DMS153 (cell line): Measurements from ENCODE around the gene ING1.
A peak's percentile ranks its signal among the peaks of the same experiment; 100 is the strongest.
"Not testable (repeated sequence)": the region's sequence is repeated elsewhere in the genome, so short reads cannot be mapped to it uniquely, and the experiment has no call there.

Experiments
- DNase-seq: peaks from one replicate; lab custom pipeline; 2025; lab: John Stamatoyannopoulos, UW

The ING1 gene

DNA sequence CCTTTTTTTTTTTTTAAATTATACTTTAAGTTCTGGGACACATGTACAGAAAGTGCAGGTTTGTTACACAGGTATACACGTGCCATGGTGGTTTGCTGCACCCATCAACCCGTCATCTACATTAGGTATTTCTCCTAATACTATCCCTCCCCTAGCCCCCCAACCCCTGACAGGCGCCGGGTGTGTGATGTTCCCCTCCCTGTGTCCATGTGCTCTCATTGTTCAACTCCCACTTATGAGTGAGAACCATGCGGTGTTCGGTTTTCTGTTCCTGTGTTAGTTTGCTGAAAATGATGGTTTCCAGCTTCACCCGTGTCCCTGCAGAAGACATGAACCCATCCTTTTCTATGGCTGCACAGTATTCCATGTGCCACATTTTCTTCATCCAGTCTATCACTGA is 17.7 kb upstream of the ING1 start:
- not testable (repeated sequence) for DNase-seq

DNA sequence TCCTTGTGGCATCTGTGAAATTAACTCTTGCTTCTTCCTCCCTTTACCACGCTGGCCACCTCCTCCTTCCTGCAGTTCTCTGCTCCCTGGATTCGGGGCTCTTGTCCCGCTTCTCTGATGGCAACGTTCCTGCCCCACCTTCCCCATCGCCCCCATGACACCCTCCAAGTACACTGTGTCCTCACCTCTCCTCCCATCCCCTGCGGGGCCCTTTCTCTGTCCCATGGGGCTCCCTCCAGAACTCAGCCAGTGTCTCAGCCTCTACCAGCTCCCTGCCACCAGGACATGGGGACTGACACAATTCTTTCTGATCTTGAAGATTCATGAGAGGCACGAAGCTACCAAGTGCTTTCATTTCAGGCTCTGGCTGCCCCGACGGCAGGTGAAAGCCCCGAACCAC is 16.7 kb upstream of the ING1 start:
- DNase-seq: no peak

DNA sequence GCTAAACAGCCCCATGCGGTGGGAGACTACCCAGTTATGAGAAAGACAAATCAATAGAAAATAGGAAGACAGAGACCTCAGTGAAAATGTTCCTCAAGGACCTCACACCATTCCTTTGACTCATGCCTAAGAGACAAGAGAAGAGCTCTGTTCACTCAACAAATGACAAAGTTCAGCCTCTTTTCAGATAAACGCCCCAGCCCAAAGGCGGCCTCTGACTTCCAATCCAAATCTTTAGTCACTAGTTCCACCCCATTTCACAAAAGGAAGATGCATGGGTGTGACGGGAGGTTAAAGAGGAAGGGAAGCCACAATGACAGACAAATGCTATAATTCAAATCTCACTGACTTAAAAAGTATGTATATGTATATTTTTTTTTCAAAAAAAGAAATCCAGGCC is 15.7 kb upstream of the ING1 start:
- DNase-seq: no peak

DNA sequence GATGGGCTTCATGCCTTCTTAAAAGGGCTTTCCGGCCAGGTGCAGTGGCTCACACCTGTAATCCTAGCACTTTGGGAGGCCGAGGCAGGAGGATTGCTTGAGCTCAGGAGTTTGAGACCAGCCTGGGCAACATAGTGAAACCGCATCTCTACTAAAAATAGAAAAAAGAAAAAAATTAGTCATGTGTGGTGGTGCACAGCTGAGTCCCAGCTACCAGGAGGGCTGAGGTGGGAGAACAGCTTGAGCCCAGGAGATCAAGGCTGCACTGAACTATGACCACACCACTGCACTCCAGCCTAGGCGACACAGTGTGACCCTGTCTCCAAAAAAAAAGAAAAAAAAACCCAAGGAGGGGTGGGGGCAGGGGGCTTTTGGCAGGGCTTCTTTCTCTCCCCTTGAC is 14.8 kb upstream of the ING1 start:
- no peak for DNase-seq

- DNase-seq: no peak
These were observed 14.1 kb upstream of the ING1 start for GRCh38 chr13:110699148-110700145.

DNA sequence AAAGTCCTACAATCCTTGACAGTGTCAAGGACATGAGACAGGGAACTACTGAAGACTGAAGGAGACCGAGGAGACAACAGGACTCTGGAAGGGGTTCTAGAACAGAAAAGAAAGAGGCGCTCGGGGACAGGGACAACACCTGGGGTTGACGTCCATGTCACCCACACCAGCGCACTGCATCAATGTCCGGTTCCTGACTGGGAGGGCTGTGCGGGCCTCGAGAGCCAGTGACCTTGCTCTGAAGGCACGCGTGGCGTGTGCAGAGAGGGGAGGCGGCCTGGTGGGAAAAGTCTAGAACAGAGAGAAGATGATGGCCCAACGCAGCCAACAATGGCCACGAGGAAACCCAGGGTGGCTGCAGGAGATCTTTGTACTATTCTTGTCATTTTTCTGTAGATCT is 13.3 kb upstream of the ING1 start:
- no peak for DNase-seq

DNA sequence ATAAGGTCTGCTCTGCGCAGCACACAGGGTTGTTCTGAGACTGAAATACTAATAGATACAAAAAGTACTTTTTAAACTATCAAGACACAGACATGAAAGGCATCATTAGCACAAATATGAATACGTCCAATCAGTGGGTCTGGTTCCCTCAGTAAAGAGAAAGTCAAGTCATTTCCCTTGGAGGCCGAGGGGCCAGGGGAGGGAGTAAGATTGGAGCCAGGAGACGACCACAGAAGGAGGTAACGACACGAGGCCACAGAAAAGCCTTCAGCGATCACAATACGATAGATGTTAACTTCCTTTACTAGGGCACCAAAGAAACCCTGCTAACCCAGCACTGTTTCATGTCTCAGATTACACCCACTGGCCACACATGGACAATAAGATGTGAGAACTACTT is 12.9 kb upstream of the ING1 start:
- DNase-seq: no peak

GRCh38 chr13:110701061-110701460 is 12.4 kb upstream of the ING1 start:
- not testable (repeated sequence) for DNase-seq

DNA sequence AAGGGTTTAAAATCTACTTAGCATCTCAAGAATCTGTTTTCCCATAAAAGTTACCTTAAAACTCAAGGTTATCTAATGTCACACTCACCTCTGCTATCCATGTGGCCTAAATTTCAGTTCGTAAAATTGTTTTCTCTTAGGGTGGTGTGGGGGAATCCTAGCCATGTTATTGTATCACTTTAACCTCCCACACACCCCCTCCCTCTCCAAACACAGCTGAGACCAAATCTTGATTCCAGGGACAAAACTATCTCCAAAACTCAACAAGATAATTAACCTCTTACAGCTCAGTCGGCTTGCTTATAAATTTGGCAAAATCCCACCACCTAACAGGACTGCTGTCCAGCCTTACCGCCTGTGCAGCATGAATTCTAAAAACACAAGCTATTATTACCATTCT is 11.4 kb upstream of the ING1 start:
- DNase-seq: no peak

DNA sequence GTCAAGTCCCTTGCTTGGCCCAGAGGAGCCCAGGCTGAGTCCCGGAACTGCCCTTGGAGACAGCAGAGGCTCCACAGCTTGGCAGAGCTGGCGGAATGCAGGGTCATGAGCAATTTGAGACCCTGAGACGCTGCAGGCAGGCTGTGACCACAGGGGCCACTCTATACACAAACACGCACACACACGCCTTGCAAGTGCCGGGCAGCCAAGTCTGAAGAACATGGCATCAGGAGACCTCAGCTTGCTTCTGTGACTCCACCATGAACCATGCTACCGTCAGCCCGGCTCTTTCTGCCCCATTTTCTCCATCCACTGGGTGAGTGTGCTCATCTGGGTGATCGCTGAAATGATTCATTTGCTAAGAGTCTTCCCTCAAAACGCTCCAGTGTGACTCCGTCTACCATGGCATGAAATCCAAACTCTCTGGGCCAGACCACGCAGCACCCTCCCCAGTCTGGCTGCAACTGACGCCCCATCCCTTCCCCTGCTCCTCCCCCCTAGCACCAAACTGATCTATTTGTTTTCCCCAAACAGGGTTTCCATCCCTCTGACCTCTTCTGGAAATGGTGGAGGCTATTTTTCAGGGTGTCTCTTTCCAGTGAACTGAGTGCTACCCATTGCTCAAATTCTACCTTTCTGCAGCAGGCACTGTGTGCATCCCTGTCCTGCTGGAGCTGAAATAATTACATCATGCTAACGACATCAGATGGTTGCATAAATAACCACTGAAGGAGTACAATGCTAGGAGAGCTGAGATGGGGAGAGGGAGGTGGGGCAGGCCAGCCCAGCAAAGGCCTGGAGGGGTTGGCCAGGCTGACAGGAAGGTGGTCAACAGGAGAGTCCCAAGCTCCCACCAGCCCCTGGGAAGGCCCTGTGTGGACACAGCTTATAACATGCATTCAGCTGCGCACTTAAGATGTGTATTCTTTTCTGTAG is 10.6 kb upstream of the ING1 start:
- DNase-seq: no peak

- no peak for DNase-seq
These were observed 8.1 kb upstream of the ING1 start for GRCh38 chr13:110705356-110705825.

- peak; percentile 98 for DNase-seq
These were observed 7.5 kb upstream of the ING1 start, which contains the start of gene CARS2 for GRCh38 chr13:110705826-110706569. Gene CARS2 (minus strand): TSS chr13:110706116. CDS start chr13:110706093, 23 bp downstream.

DNA sequence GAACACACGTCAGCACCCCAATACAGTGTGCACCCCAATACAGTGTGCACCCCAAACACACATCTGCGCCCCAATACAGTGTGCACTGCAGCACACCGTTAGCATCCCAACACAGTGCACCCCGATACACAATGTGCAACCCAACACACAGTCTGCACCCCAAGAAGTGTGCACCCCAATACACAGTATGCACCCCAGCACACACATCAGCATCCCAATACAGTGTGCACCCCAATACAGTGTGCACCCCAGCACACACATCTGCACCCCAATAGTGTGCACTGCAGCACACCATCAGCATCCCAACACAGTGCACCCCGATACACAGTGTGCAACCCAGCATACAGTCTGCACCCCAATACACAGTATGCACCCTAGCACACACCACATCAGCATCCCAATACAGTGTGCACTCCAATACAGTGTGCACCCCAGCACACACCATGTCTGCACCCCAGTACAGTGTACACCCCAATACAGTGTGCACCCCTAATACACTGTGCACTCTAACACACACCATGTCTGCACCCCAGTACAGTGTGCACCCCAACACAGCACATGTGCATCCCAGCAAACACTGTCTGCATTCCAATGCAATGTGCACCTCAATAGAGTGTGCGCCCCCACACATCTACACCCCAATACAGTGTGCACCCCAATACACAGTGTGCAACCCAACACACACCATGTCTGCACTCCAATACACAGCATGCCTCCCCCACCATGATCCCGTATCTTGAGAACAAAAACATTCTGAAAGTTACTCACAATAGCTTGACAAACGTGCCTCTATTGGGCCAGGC is 6.7 kb upstream of the ING1 start:
- DNase-seq: no peak

DNA sequence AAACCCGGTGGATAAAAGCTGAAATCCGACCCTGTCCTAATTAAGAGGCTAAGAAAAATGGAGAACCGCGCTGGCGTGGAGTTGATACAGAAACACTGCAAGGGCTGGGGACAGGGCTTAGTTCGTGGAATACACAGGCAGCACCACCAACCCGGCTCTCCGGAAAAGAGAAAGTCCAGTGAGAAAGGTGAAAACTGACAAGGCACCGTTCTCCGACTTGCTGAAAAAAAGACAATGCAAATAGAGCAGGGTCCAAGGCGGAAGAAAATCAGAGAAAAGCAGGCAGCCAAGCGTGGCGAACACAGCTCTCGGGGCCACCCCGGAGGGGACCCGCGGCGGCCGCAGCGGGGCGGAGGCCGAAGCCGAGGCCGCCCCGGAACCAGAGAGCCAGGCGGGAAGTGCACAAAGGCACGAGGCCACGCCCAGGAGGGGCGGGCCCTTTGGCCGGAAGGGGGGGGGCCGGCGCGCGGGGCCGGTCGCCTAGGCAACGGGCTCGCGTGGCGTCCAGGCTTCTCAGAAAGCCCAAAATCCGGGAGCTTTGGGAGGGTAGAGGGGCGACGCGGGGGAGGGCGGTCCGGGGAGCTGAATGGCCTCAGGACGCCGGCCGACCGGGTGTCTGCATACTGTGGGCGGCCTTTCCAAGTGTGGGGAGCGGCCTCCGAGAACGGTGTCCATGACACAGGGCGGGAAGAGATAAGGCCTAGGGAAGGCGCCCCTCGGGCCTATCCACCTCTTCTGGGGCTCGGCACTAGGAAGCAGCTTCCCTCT is 1.2 kb upstream of the ING1 start:
- peak; percentile 78 for DNase-seq

DNA sequence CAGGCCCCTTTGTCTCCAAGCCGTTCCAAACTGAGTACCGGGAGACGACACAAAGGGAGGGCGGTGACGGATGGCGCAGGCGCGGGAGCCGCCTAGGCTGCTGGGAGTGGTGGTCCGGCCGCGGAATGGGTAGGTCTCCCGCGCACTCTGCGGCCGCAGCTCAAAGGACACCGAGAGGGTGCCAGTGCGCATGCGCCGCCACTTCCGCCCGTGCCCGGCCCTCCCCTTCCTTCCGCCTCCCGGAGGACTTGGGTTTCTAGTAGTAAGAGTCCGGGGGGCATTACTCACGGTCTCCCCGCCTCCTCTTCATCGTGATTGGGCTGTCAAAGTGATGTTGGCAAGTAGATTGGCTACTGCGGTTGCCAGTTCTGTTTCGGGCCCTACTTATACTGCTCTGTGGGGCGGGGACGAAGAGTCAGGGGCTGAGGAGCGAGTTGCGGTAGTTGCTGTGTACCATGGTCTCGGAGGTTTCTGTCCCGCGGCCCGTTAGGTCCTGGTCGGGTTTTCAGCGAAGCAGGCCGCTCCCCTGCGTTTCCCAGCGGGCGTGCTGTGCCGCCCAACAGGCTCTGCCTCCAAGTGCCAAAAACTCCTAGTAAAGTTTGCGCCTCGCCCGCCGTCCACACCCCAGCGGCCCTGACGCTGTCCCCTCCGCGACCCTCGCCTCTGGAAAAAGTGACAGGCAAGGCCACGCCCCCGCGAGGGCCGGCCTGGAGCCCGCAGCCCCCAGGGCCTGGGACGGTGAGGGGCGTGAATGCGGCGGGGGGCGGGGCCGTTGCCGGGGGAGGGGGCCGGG is 455 bp upstream of the ING1 start:
- DNase-seq: peak; percentile 99

- DNase-seq: no peak
These were observed 689 bp downstream of the ING1 start for GRCh38 chr13:110713981-110714796.

GRCh38 chr13:110714797-110715394 is 1.4 kb downstream of the ING1 start:
- no peak for DNase-seq
